Neural cell (in vitro differentiated cells): ENCODE results near the gene C1orf115. TPM values are rescaled to one million over a fixed set of nuclear protein-coding genes. Genes with fewer than 3 reads are reported as not detected.

Source experiments
- H2AFZ ChIP-seq: fragments of 200-600, 300-800 bp; sonication (generic), shearing (Covaris generic); 2 replicates; pipeline ENCODE4 v1.6.0; 2014; ENCODE audit warnings: low read depth, mild to moderate bottlenecking, antibody characterized with exemption, low read length, moderate library complexity
- H3F3A ChIP-seq: fragments of 200-600 bp; shearing (Covaris generic); 2 replicates; pipeline ENCODE4 v1.6.1; 2016; ENCODE audit warnings: mild to moderate bottlenecking, moderate library complexity, mixed read lengths, antibody characterized with exemption, low read length; ENCODE audit not compliant: insufficient read depth, poor library complexity, severe bottlenecking
- H3K27ac ChIP-seq: fragments of 200-600, 300-800 bp; sonication (generic), shearing (Covaris generic); 2 replicates; pipeline ENCODE4 v1.5.1; 2014; ENCODE audit warnings: mild to moderate bottlenecking, low read length, moderate library complexity
- H3K27me3 ChIP-seq: fragments of 300-800, 200-600 bp; sonication (generic), shearing (Covaris generic); 2 replicates; pipeline ENCODE4 v1.6.0; 2014; ENCODE audit warnings: mild to moderate bottlenecking, low read depth, low read length, moderate library complexity; ENCODE audit not compliant: insufficient read depth
- H3K36me3 ChIP-seq: fragments of 300-800, 200-600 bp; sonication (generic), shearing (Covaris generic); 2 replicates; pipeline ENCODE4 v1.5.1; 2014; ENCODE audit warnings: mild to moderate bottlenecking, antibody characterized with exemption, low read length, moderate library complexity; ENCODE audit not compliant: insufficient read depth
- H3K4me2 ChIP-seq: fragments of 300-800, 200-600 bp; sonication (generic), shearing (Covaris generic); 2 replicates; pipeline ENCODE4 v1.6.0; 2014; ENCODE audit warnings: mild to moderate bottlenecking, low read length
- H3K4me3 ChIP-seq: fragments of 300-800, 200-600 bp; sonication (generic), shearing (Covaris generic); 2 replicates; pipeline ENCODE4 v1.5.1; 2014; ENCODE audit warnings: mild to moderate bottlenecking, low read length, moderate library complexity
- H3K79me2 ChIP-seq: fragments of 200-600 bp; shearing (Covaris generic); replicated peaks from 2 replicates; pipeline ENCODE4 v1.6.0; 2014; ENCODE audit warnings: mild to moderate bottlenecking, low read length, moderate library complexity; ENCODE audit not compliant: insufficient read depth
- H3K9ac ChIP-seq: fragments of 300-800, 200-600 bp; sonication (generic), shearing (Covaris generic); 2 replicates; pipeline ENCODE4 v1.6.1; 2016; ENCODE audit warnings: mild to moderate bottlenecking, low read length, mixed read lengths
- H3K9me2 ChIP-seq: fragments of 200-600 bp; shearing (Covaris generic); 2 replicates; pipeline ENCODE4 v1.6.1; 2016; ENCODE audit warnings: mild to moderate bottlenecking, low read length, mixed read lengths; ENCODE audit not compliant: insufficient read depth
- H3K9me3 ChIP-seq: fragments of 200-600, 300-800 bp; sonication (generic), shearing (Covaris generic); 2 replicates; pipeline ENCODE4 v1.6.1; 2016; ENCODE audit warnings: mild to moderate bottlenecking, mixed run types, low read length, moderate library complexity, mixed read lengths
- H4K20me1 ChIP-seq: fragments of 200-600 bp; shearing (Covaris generic); 2 replicates; pipeline ENCODE4 v1.6.1; 2016; ENCODE audit warnings: mild to moderate bottlenecking, mixed run types; ENCODE audit not compliant: insufficient read depth
- EP300 ChIP-seq: fragments of 450-650 bp; conservative IDR thresholded peaks from 2 replicates; pipeline ENCODE4 v1.6.1; 2014; ENCODE audit warnings: antibody characterized with exemption, mild to moderate bottlenecking, moderate library complexity; ENCODE audit not compliant: poor library complexity, severe bottlenecking
- EZH2 ChIP-seq: fragments of 200-600, 300-800 bp; shearing (Covaris generic), sonication (generic); IDR thresholded peaks from 2 replicates; pipeline ENCODE4 v1.6.1; 2014; ENCODE audit warnings: antibody characterized with exemption, low read length, borderline replicate concordance, mild to moderate bottlenecking; ENCODE audit not compliant: insufficient read depth, poor library complexity, severe bottlenecking
- MXI1 ChIP-seq: fragments of 450-650 bp; conservative IDR thresholded peaks from 2 replicates; pipeline ENCODE4 v1.6.1; 2014; ENCODE audit warnings: antibody characterized with exemption, mild to moderate bottlenecking; ENCODE audit not compliant: poor library complexity, severe bottlenecking
- POLR2AphosphoS5 ChIP-seq: IDR thresholded peaks from 2 replicates; pipeline ENCODE4 v1.6.1; 2012
- RAD21 ChIP-seq: fragments of 450-650 bp; conservative IDR thresholded peaks from 2 replicates; pipeline ENCODE4 v1.6.1; 2014; ENCODE audit warnings: antibody characterized with exemption, mild to moderate bottlenecking, moderate library complexity
- SMC3 ChIP-seq: fragments of 450-650 bp; conservative IDR thresholded peaks from 2 replicates; pipeline ENCODE4 v1.6.1; 2014; ENCODE audit warnings: antibody characterized with exemption, mild to moderate bottlenecking, moderate library complexity; ENCODE audit not compliant: poor library complexity
- TAF1 ChIP-seq: IDR thresholded peaks from 2 replicates; pipeline ENCODE4 v1.6.1; 2012; ENCODE audit warnings: low read depth
- polyA plus RNA-seq: library from polyadenylated mRNA; depleted of rRNA; stranded (reverse); fragments of >200 nt; gene quantifications from 2 replicates; pipeline ENCODE4 v1.2.3, GENCODE V29; 2014
- TF ChIP-seq, protein P1 (sequence below): fragments of 450-650 bp; IDR thresholded peaks from 2 replicates; pipeline ENCODE4 v1.5.1; 2014; ENCODE audit warnings: antibody characterized with exemption, mild to moderate bottlenecking, moderate library complexity; ENCODE audit not compliant: poor library complexity, severe bottlenecking
- TF ChIP-seq, protein P2 (sequence below): IDR thresholded peaks from 2 replicates; pipeline ENCODE4 v1.6.1; 2012; ENCODE audit warnings: borderline replicate concordance

C1orf115 gene
- polyA plus RNA-seq, 1 donor from 2014 or later = 0.88 TPM

DNA sequence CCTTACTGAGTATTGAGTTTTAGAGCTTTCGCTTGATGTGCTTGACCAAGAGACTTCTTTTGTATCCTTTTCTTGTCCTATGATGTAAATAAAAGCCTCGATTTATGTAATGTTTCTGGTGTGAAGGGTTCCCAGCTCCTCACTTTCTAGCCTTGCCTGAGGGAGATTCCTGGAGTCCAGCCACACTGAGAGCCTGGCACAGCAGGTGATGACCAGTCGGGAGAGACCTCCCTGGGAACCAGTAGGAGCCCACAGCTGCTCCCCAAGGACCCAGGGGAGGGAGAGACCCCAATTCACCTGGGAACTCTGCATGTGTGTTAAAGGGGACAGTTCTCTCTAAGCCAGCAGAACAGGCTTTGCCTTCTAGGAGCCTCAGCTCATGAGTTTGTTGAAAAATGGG is 8.9 kb downstream of the C1orf115 start:
- H4K20me1 ChIP-seq = no peaks in the 10 kb centered on the region
- no peaks in the 10 kb centered on the region for H3K79me2 ChIP-seq
- H3F3A ChIP-seq = no peaks in the 10 kb centered on the region
- H3K36me3 ChIP-seq = no peaks in the 10 kb centered on the region
- H3K9me3 ChIP-seq = no peaks in the 10 kb centered on the region
- no peak overlapping the region for H3K27ac ChIP-seq
- no peak overlapping the region for H2AFZ ChIP-seq
- H3K4me3 ChIP-seq = no peak overlapping the region
- TF ChIP-seq, protein P1, sequence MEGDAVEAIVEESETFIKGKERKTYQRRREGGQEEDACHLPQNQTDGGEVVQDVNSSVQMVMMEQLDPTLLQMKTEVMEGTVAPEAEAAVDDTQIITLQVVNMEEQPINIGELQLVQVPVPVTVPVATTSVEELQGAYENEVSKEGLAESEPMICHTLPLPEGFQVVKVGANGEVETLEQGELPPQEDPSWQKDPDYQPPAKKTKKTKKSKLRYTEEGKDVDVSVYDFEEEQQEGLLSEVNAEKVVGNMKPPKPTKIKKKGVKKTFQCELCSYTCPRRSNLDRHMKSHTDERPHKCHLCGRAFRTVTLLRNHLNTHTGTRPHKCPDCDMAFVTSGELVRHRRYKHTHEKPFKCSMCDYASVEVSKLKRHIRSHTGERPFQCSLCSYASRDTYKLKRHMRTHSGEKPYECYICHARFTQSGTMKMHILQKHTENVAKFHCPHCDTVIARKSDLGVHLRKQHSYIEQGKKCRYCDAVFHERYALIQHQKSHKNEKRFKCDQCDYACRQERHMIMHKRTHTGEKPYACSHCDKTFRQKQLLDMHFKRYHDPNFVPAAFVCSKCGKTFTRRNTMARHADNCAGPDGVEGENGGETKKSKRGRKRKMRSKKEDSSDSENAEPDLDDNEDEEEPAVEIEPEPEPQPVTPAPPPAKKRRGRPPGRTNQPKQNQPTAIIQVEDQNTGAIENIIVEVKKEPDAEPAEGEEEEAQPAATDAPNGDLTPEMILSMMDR = no peak
- TF ChIP-seq EZH2 (no peak), RAD21 (no peak), SMC3 (no peak), MXI1 (no peak), TAF1 (no peak), EP300 (no peak), POLR2AphosphoS5 (no peak)
- TF ChIP-seq, protein P2, sequence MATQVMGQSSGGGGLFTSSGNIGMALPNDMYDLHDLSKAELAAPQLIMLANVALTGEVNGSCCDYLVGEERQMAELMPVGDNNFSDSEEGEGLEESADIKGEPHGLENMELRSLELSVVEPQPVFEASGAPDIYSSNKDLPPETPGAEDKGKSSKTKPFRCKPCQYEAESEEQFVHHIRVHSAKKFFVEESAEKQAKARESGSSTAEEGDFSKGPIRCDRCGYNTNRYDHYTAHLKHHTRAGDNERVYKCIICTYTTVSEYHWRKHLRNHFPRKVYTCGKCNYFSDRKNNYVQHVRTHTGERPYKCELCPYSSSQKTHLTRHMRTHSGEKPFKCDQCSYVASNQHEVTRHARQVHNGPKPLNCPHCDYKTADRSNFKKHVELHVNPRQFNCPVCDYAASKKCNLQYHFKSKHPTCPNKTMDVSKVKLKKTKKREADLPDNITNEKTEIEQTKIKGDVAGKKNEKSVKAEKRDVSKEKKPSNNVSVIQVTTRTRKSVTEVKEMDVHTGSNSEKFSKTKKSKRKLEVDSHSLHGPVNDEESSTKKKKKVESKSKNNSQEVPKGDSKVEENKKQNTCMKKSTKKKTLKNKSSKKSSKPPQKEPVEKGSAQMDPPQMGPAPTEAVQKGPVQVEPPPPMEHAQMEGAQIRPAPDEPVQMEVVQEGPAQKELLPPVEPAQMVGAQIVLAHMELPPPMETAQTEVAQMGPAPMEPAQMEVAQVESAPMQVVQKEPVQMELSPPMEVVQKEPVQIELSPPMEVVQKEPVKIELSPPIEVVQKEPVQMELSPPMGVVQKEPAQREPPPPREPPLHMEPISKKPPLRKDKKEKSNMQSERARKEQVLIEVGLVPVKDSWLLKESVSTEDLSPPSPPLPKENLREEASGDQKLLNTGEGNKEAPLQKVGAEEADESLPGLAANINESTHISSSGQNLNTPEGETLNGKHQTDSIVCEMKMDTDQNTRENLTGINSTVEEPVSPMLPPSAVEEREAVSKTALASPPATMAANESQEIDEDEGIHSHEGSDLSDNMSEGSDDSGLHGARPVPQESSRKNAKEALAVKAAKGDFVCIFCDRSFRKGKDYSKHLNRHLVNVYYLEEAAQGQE = no peak
- no peaks in the 10 kb centered on the region for H3K27me3 ChIP-seq
- H3K9me2 ChIP-seq = no peaks in the 10 kb centered on the region
- H3K4me2 ChIP-seq = no peak overlapping the region
- H3K9ac ChIP-seq = no peak overlapping the region

DNA sequence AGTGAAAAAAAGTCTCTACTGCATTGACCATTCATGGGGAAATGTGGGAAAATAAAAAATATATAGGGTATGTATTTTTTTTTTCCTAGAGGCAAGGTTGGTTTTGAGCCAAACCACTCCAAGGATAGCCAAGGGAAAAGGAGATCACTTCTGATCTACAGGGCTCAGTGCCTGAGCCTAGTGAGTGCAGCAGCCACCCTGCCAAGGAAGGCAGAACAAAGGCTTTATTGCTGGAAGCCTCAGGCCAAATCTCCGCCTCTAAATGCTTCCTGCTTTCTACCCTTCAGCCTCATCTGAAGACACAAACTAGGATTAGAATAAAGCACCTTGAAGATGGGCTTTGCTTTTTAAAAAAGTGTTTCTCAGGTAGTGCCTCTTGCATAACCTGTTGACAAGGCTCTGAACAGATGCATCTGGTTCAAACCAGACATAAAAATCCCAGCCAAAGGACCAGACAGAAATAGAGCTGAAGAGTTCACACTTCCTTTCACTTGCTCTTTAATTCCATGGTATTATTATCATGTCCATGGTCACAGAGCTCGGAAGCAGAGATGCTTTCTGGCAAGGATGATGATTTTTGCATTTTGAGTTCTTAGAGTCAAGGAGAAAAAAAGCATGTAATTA is 10.5 kb downstream of the C1orf115 start:
- H3K36me3 ChIP-seq = no peaks in the 10 kb centered on the region
- H3K4me2 ChIP-seq = no peak overlapping the region
- no peaks in the 10 kb centered on the region for H3K79me2 ChIP-seq
- H3K27me3 ChIP-seq = no peaks in the 10 kb centered on the region
- H2AFZ ChIP-seq = no peak overlapping the region
- no peaks in the 10 kb centered on the region for H3K9me2 ChIP-seq
- no peaks in the 10 kb centered on the region for H4K20me1 ChIP-seq
- H3K4me3 ChIP-seq = no peak overlapping the region
- no peaks in the 10 kb centered on the region for H3F3A ChIP-seq
- H3K9ac ChIP-seq = no peak overlapping the region
- no peak overlapping the region for H3K27ac ChIP-seq
- no peak for TF ChIP-seq EP300
- TF ChIP-seq, protein P1 = no peak
- TF ChIP-seq, protein P2 = no peak
- TF ChIP-seq TAF1 = no peak
- no peak for TF ChIP-seq RAD21
- no peak for TF ChIP-seq EZH2
- TF ChIP-seq POLR2AphosphoS5 = no peak
- no peak for TF ChIP-seq MXI1
- TF ChIP-seq SMC3 = no peak
- no peaks in the 10 kb centered on the region for H3K9me3 ChIP-seq
